ENCODE data around the gene GMFB.
"Not testable (repeated sequence)": the region's sequence is repeated elsewhere in the genome, so short reads cannot be mapped to it uniquely, and the experiment has no call there.

The GMFB gene

DNA sequence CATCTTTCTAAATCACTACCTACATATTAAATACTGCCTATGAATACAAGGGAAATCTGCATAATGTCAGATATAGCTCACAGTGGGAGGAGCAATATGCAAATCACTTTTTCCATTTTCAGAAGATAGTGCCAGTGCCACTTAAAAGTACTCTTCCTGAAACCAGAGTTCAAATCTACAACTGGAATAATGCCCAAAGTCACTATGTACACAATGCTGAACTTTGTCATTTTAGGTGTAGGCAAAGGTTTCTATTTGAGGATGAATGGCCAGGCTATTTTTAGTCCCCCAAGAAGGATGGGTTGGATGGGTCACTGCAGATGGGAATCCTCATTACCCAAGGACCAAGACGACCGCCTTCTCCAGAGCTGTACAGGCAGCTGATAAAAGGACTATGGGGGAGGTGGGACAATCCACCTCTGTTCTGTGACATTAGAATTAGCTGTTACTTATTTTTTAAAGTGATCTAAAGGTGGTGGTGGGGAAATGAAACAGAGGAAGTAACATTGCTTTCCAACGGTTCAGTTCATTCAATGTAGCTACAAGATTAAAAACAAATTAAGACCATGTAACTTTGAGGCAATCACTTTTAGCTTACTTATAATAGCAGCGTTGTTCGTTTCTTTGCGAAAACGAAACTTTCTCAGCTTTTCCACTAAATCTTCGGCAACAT is 5.6 kb downstream of the GMFB start:
- H3K4me3 Mint-ChIP-seq, result peak overlapping the region; percentile 34
- no peaks in the 10 kb centered on the region for H3K27me3 Mint-ChIP-seq
- peaks cover 55% of the 10 kb centered on the region for H3K4me1 Mint-ChIP-seq (ENCODE audit: low read depth)
- peaks cover 57% of the 10 kb centered on the region for H3K36me3 Mint-ChIP-seq (ENCODE audit: low read depth)
- H3K9me3 Mint-ChIP-seq, result no peaks in the 10 kb centered on the region
- peak overlapping the region; percentile 76 for H3K27ac Mint-ChIP-seq

DNA sequence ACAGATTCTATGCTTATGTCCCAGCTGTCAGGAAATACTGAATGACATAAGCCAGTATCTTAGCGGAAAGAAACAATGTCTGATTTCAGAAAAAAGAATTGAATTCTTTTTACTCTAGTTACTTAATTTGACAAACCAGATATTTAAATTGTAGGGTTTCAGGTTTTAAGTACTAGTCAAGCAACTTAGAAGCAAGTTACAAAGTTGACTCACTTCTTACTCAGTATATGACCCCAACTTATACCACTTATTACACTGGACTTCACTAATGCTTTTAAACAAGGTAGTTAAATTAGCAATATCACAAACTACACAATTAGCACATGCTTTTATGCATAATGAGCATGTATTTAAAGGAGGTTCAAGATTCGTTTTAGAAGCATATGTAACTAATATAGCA is 7.1 kb downstream of the GMFB start:
- Mint-ChIP-seq H3K9me3 (no peaks in the 10 kb centered on the region), H3K4me3 (no peak overlapping the region), H3K27me3 (no peaks in the 10 kb centered on the region), H3K27ac (no peak overlapping the region), H3K4me1 (ENCODE audit: low read depth) (peaks cover 48% of the 10 kb centered on the region), H3K36me3 (ENCODE audit: low read depth) (peaks cover 61% of the 10 kb centered on the region)

DNA sequence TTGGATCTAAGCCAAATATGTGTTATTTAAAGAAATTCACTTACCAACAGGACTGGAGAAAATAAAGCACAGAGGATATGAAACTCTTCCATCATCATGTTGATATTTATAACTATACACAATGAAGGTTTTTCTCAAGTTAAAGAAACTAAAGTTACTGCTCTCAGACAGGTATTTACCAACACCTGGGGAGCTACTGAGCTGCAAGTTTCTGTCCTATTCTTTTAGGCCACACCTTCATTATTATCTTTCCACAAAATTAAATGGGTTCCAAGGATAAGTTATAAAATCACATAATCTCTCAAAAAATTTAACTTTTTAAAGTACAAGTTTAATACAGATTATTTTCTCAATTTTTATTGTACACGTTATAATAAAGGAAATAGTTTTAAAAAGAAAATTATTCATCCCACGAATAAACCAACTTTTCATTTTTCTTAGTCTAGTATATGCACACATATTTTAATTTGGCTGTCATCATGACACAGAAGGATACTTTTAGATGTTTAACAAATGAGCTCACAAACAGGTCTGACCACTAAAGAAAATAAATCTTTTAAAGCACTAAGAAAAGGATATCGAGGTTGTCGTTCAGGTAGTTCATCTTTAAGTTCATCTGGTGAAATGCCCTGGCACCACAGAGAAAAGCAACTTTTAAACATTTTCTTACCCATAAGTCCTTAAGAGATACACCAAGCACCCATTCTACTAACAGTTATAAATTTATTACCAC is 7.8 kb downstream of the GMFB start:
- H3K27me3 Mint-ChIP-seq, result no peaks in the 10 kb centered on the region
- H3K4me1 Mint-ChIP-seq (ENCODE audit: low read depth), result peaks cover 48% of the 10 kb centered on the region
- no peak overlapping the region for H3K27ac Mint-ChIP-seq
- no peak overlapping the region for H3K4me3 Mint-ChIP-seq
- H3K36me3 Mint-ChIP-seq (ENCODE audit: low read depth), result peaks cover 62% of the 10 kb centered on the region
- no peaks in the 10 kb centered on the region for H3K9me3 Mint-ChIP-seq

DNA sequence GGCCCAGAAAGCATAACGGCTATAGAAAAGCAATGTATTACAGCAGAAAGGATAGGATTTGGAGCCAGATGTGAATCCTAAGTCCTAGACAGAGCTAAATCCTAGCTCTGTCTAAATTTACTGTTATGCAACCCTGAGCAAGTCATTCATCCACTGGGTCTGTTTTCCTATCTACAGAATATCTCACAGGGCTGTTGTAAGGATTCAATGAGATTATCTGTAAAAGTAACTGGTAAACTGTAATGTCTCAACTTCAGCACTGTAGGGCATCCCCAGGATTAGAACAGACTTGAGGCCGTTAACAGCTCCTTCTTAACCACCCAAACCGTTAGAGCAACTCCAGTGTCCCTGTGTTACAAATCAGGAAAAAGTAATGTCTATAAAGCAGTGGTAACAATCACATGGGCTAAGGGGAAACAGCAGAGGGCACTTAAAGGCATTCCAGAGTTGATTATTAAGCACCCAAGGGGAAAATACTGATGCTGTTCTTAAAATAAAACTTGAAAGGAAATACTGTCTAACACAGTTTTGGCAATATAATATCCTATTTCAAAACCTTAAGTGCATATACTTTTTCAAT is 10.1 kb downstream of the GMFB start:
- Mint-ChIP-seq H3K4me1 (ENCODE audit: low read depth) (peaks cover 33% of the 10 kb centered on the region), H3K27me3 (no peaks in the 10 kb centered on the region), H3K27ac (peak overlapping the region; percentile 21)

DNA sequence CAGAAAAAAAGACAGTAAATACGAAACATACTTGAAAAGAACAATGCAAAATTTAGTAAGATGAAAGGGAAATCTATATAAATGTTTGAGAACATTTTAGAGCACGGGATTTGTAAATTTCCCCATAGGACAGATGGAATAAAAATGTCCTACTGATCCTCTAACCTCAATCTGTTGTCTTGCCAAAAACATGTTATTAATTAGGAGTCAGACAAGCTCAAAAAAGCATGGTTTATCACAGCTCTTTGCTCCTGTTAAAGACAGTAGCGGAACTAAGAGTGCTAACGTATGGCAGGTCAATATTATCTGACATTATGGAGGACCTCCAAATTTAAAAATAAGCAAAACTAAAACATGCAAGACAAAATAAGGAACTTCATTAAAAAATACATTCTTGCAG is 12.9 kb downstream of the GMFB start:
- H3K27me3 Mint-ChIP-seq, result no peaks in the 10 kb centered on the region
- peaks cover 49% of the 10 kb centered on the region for H3K36me3 Mint-ChIP-seq (ENCODE audit: low read depth)
- H3K4me3 Mint-ChIP-seq, result no peak overlapping the region
- no peaks in the 10 kb centered on the region for H3K9me3 Mint-ChIP-seq
- peaks cover 21% of the 10 kb centered on the region for H3K4me1 Mint-ChIP-seq (ENCODE audit: low read depth)
- H3K27ac Mint-ChIP-seq, result no peak overlapping the region

More for the DNA sequence above, 10.1 kb downstream of the GMFB start:
- H3K4me3 Mint-ChIP-seq, result no peak overlapping the region
- H3K36me3 Mint-ChIP-seq (ENCODE audit: low read depth), result peaks cover 70% of the 10 kb centered on the region
- no peaks in the 10 kb centered on the region for H3K9me3 Mint-ChIP-seq

DNA sequence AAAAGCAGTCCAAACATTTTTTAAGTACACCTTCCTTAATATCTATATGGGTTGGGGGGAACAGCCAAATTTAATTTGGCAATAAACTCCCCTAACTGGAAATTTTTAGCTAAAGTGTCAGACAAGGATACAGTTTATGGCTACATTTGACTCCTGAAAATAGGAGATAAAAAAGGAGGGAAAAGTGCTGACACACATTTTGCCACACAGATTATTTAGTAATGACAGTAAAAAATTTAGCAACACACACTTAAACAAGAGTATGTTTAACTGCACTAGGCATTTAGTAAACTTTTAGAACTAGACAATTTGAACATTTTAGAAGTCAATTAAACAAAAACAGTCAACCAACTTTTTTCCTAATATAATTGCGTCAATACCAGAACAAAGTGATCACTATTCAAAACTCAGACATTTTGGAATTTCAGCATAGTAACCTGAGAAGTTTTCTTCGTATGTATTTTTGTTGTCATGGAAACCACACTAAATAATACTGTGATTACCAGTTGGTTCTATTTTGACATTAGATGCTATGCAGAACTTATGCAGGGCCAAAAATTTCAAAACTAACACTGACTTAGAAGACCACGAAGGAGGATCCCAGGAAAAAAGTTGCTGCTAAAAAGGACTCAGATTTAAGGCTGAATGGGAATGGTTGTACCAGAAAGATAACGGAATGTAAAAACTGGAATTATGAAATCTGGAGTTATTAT is 13.4 kb downstream of the GMFB start:
- peaks cover 50% of the 10 kb centered on the region for H3K36me3 Mint-ChIP-seq (ENCODE audit: low read depth)
- no peak overlapping the region for H3K4me3 Mint-ChIP-seq
- H3K27me3 Mint-ChIP-seq, result no peaks in the 10 kb centered on the region
- H3K9me3 Mint-ChIP-seq, result no peaks in the 10 kb centered on the region
- peaks cover 21% of the 10 kb centered on the region for H3K4me1 Mint-ChIP-seq (ENCODE audit: low read depth)
- no peak overlapping the region for H3K27ac Mint-ChIP-seq

DNA sequence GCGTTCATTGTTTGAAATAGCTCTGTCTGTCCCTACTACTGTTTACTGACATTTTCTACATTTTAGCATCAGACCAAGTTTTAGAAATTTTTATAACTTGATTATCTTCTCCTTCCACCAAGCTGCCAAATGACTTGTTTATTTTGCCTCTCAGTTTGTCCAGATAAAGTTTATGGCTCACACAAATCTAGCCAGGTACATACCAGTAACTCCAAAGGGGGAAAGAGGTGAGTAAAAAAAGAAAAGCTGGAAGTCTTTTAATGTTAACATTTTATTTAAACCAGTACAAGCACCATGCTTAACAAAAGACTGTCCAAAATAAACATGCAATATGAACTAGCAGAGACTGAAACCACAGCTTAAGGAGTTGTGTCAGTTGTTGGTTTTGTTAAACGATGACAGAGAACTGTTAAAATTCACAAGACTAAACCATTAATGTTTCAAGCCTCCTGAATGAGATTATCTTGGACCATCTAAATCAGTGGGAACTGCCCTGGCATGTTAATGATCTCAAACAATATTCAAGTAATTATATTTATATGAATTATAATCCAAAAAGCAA is 14.5 kb downstream of the GMFB start:
- H3K27me3 Mint-ChIP-seq, result no peaks in the 10 kb centered on the region
- H3K4me3 Mint-ChIP-seq, result no peak overlapping the region
- H3K9me3 Mint-ChIP-seq, result no peaks in the 10 kb centered on the region
- H3K36me3 Mint-ChIP-seq (ENCODE audit: low read depth), result peaks cover 47% of the 10 kb centered on the region
- H3K27ac Mint-ChIP-seq, result no peak overlapping the region
- peaks cover 21% of the 10 kb centered on the region for H3K4me1 Mint-ChIP-seq (ENCODE audit: low read depth)

DNA sequence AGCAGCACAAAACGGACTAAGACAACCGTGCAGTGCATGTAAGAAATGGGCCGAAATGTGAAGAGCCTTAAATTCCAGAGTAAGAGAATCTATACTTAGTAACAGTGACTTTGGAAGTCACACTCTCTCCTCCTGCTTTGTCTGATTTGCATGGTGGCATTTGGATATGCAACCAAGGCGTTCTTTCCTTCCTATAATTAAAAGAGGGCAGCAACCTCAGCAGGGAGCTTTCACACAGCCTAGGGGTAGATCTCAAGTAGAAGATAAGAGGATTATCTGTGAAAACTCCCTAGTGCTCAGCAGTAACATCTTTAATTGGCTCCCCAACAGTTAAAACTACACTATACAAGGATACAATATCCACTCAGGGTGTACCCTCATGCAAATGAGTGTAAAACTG is 16.5 kb downstream of the GMFB start:
- Mint-ChIP-seq H3K27me3 (no peaks in the 10 kb centered on the region), H3K27ac (no peak overlapping the region), H3K9me3 (peaks cover 7% of the 10 kb centered on the region), H3K4me1 (ENCODE audit: low read depth) (peaks cover 19% of the 10 kb centered on the region), H3K36me3 (ENCODE audit: low read depth) (peaks cover 43% of the 10 kb centered on the region), H3K4me3 (no peak overlapping the region)

DNA sequence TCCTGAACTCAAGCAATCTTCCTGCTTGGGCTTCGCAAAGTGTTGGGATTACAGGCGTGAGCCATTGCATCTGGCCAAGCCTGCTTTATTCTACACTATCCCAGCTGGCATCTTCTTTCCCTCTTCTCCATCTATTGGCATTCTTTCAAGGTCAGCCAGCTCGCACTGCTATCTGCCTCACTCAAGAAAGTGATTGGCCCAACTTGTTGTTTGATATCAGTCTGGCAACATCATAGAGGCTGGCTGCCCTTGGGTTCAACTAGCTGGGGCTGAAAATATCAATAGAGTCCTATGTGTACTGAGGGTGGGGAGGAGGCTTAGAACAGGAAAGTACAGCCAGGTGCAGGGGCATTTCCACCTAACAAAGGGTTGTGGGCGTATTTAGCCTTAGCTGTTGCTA is 17.1 kb downstream of the GMFB start:
- H3K4me1 Mint-ChIP-seq (ENCODE audit: low read depth), result peaks cover 13% of the 10 kb centered on the region
- no peak overlapping the region for H3K4me3 Mint-ChIP-seq
- H3K9me3 Mint-ChIP-seq, result peaks cover 8% of the 10 kb centered on the region
- peaks cover 39% of the 10 kb centered on the region for H3K36me3 Mint-ChIP-seq (ENCODE audit: low read depth)
- H3K27ac Mint-ChIP-seq, result no peak overlapping the region
- no peaks in the 10 kb centered on the region for H3K27me3 Mint-ChIP-seq

DNA sequence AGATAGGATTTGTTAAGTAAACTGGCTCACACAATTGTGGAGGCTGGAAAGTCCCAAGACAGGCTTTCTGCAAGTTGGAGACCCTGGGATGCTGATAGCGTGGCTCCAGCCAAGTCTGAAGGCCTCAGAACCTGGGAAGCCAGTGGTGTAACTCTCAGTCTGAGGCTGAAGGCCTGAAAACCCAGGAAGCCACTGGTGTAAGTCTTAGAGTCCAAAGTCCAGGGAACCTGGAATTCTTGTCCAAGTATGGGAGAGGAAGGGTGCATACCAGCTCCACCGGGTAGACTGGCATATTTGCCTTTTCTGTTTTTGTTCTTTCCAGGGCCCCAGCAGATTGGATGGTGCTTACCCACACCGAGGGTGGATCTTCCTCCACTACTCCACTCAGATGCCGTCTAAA is 18.1 kb downstream of the GMFB start:
- H3K36me3 Mint-ChIP-seq (ENCODE audit: low read depth), result peaks cover 29% of the 10 kb centered on the region
- no peak overlapping the region for H3K27ac Mint-ChIP-seq

DNA sequence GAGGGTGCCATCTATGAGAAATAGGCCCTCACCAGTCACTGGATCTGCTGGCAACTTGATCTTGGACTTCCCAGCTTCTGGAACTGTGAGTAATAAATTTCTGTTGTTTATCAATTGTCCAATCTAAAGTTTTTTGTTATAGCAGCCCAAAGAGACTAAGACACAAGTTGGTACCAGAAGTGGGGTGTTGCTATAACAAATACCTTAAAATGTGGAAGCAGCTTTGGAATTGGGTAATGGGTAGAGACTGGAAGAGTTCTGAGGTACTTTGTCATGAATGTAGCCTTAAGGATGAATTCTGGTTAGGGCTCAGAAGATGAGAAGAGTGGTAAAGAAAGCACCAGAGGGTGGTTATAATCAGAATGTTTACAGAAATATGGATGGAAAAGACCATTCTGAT is 21.5 kb downstream of the GMFB start:
- peaks cover 8% of the 10 kb centered on the region for H3K9me3 Mint-ChIP-seq
- no peak overlapping the region for H3K4me3 Mint-ChIP-seq
- H3K27me3 Mint-ChIP-seq, result no peaks in the 10 kb centered on the region
- H3K4me1 Mint-ChIP-seq (ENCODE audit: low read depth), result peaks cover 6% of the 10 kb centered on the region
- no peak overlapping the region for H3K27ac Mint-ChIP-seq
- H3K36me3 Mint-ChIP-seq (ENCODE audit: low read depth), result peaks cover 17% of the 10 kb centered on the region

More for the DNA sequence above, 18.1 kb downstream of the GMFB start:
- peaks cover 8% of the 10 kb centered on the region for H3K9me3 Mint-ChIP-seq
- H3K4me1 Mint-ChIP-seq (ENCODE audit: low read depth), result peaks cover 3% of the 10 kb centered on the region
- H3K4me3 Mint-ChIP-seq, result no peak overlapping the region
- no peaks in the 10 kb centered on the region for H3K27me3 Mint-ChIP-seq

DNA sequence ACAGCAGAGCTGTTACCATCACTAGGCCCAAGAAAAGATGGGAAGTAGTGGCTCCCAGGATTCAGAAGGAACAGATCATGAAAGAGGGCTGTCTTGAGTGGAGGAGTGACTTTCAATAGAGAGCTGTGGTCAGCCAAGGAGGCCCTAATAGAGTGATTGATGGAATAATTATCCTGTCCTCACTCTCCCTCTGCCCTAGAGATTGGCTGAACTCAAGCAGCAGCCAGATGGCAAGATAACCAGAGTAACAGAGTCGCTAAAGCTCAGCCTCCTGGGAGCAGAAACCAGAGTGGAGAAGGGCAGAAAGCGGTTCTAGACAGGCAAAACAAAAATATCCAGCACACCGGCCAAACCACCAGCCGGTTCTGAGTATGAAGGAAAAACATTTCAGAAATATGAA is 23.1 kb downstream of the GMFB start:
- no peak overlapping the region for H3K27ac Mint-ChIP-seq
- peaks cover 13% of the 10 kb centered on the region for H3K36me3 Mint-ChIP-seq (ENCODE audit: low read depth)
- H3K4me3 Mint-ChIP-seq, result no peak overlapping the region
- no peaks in the 10 kb centered on the region for H3K27me3 Mint-ChIP-seq
- peaks cover 8% of the 10 kb centered on the region for H3K9me3 Mint-ChIP-seq
- H3K4me1 Mint-ChIP-seq (ENCODE audit: low read depth), result peaks cover 15% of the 10 kb centered on the region

DNA sequence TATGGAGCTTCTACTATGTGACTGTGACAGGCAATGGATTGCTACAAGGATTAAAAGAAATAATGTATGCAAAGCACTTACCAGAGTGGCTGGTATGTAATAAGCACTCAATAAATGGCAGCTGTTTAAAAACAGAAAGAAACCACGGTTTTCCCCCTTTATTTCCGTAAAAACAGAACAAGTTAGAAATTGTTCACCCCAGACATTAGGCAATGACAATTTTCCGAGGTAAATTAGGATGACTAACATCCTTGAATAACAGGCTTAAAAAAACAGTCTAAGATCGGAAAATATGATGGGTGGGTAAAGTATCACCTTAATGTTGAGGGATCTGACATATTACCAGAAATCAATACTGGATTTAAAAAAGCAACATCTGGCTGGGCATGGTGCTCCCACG is 26.7 kb downstream of the GMFB start:
- Mint-ChIP-seq H3K27me3 (no peaks in the 10 kb centered on the region), H3K4me1 (ENCODE audit: low read depth) (peaks cover 15% of the 10 kb centered on the region), H3K9me3 (peaks cover 7% of the 10 kb centered on the region), H3K4me3 (no peak overlapping the region), H3K36me3 (ENCODE audit: low read depth) (no peaks in the 10 kb centered on the region), H3K27ac (peak overlapping the region; percentile 59)

DNA sequence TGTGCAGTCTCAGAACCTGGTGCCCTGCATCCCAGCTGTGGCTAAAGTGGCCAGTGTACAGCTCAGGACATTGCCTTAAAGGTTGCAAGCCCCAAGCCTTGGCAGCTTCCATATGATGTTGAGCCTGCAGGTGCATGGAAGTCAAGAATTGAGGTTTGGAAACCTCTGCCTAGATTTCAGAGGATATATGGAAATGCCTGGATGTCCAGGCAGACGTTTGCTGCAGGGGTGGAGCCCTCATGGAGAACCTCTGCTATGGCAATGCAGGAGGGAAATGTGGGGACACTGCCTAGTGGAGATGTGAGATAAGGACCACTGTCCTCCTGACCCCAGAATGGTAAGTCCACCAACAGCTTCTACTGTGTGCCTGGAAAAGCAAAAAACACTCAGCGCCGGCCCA is 29.7 kb downstream of the GMFB start:
- Mint-ChIP-seq H3K27me3 (no peaks in the 10 kb centered on the region), H3K4me3 (no peak overlapping the region), H3K9me3 (peaks cover 7% of the 10 kb centered on the region), H3K27ac (no peak overlapping the region), H3K36me3 (ENCODE audit: low read depth) (no peaks in the 10 kb centered on the region), H3K4me1 (ENCODE audit: low read depth) (peaks cover 15% of the 10 kb centered on the region)

DNA sequence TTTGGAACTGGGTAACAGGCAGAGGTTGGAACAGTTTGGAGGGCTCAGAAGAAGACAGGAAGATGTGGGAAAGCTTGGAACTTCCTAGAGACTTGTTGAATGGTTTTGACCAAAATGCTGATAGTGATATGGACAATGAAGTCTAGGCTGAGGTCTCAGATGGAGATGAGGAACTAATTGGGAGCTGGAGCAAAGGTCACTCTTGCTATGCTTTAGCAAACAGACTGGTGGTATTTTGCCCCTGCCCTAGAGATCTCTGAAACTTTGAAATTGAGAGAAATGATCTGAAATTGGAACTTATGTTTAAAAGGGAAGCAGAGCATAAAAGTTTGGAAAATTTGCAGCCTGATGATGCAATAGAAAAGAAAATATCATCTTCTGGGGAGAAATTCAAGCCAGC is 30.2 kb downstream of the GMFB start:
- H3K4me3 Mint-ChIP-seq; H3K9me3 Mint-ChIP-seq; H3K36me3 Mint-ChIP-seq (ENCODE audit: low read depth); H3K27ac Mint-ChIP-seq; H3K27me3 Mint-ChIP-seq: not testable (repeated sequence)
- peaks cover 15% of the 10 kb centered on the region for H3K4me1 Mint-ChIP-seq (ENCODE audit: low read depth)

Data from stimulated activated naive CD8-positive, alpha-beta T cell treated with anti-CD3 and anti-CD28 coated beads, Interleukin-15, Interleukin-2, amounts not matched to agents 100 ng/mL and 50 ng/mL, for 24 hours (primary cell).